HepG2 (cell line): ENCODE results near the gene GGNBP2. TPM values are rescaled to one million over a fixed set of nuclear protein-coding genes. Genes with fewer than 3 reads are reported as not detected.
A peak's percentile ranks its signal among the peaks of the same experiment; 100 is the strongest.

Experiments used
- ATAC-seq: fragments of 200-7000 bp; cut with Tn5 transposase; 3 replicates; pipeline ENCODE4 v1.9.1; 2020; ENCODE audit warnings: mild to moderate bottlenecking, moderate library complexity
- BruUV-seq: library from RNA; stranded (reverse); fragments of 400-500 nt; replicated peaks from 2 replicates; lab custom pipeline; 2021; lab: Mats Ljungman, UMichigan
- CTCF ChIA-PET: fragments of 300-600 bp; formaldehyde crosslinking; extraction: SDS; loops from one replicate; lab custom pipeline; 2021; ENCODE audit warnings: low total read pairs, inconsistent platforms, low intra/inter-chr PET ratio; lab: Yijun Ruan, JAX
- POLR2A ChIA-PET: fragments of 350-600 bp; sonication (Branson Sonifier 250); formaldehyde crosslinking; loops from one replicate; lab custom pipeline; 2020; ENCODE audit warnings: antibody characterized with exemption, inconsistent platforms; lab: Yijun Ruan, JAX
- DNase-seq: peaks from one replicate; pipeline ENCODE4 v3.0.0-alpha.2; 2015; ENCODE audit warnings: low spot score
- FAIRE-seq: peaks from 3 replicates; lab custom pipeline; 2011; peaks lifted over from hg19 to GRCh38; lab: Jason Lieb, UNC
- H2AFZ ChIP-seq: one replicate; pipeline ENCODE4 v1.6.1; 2011; ENCODE audit warnings: low read length, inconsistent platforms
- H3K27ac ChIP-seq: fragments of 300-600 bp; 3 replicates; pipeline ENCODE4 v1.8.0; 2011; ENCODE audit warnings: mixed run types, mild to moderate bottlenecking, mixed read lengths, low read length, inconsistent platforms; ENCODE audit not compliant: insufficient read depth; ENCODE audit errors: extremely low read length
- H3K27me3 ChIP-seq, 2 experiments: fragments of 200-600 bp in 1 of 2; 2 replicates in 1 of 2; 3 replicates in 1 of 2; pipeline versions ENCODE4 v1.6.0 to v1.8.0; 2011; ENCODE audit warnings: low read length in 2 of 2, mild to moderate bottlenecking in 2 of 2, moderate library complexity in 2 of 2, inconsistent platforms in 1 of 2; ENCODE audit not compliant: insufficient read depth in 2 of 2, control insufficient read depth in 1 of 2
- H3K36me3 ChIP-seq, 2 experiments: fragments of 200-600 bp in 1 of 2; replicated peaks in 1 of 2; 2 replicates in 1 of 2; 3 replicates in 1 of 2; pipeline versions ENCODE4 v1.5.1 to v1.8.0; 2011; ENCODE audit warnings: low read length in 2 of 2, inconsistent platforms in 1 of 2; ENCODE audit not compliant: insufficient read depth in 2 of 2, control insufficient read depth in 1 of 2
- H3K4me1 ChIP-seq: 2 replicates; pipeline ENCODE4 v1.5.1; 2012; ENCODE audit warnings: low read length, inconsistent platforms; ENCODE audit not compliant: insufficient read depth
- H3K4me2 ChIP-seq: 2 replicates; pipeline ENCODE4 v1.6.0; 2011; ENCODE audit warnings: low read depth, low read length, inconsistent platforms
- H3K4me3 ChIP-seq, 3 experiments: fragments of 200-600 bp in 1 of 3; sonication (generic), shearing (Covaris generic) in 1 of 3; replicated peaks in 1 of 3; 2 replicates each; pipeline ENCODE4 v1.5.1; 2011 to 2016; ENCODE audit warnings: low read length in 3 of 3, inconsistent platforms in 2 of 3, low read depth in 2 of 3, mild to moderate bottlenecking in 2 of 3, control low read depth in 1 of 3, mixed read lengths in 1 of 3; ENCODE audit not compliant: insufficient read depth in 1 of 3
- H3K79me2 ChIP-seq: one replicate; pipeline ENCODE4 v1.6.1; 2011; ENCODE audit warnings: low read length, inconsistent platforms; ENCODE audit not compliant: insufficient read depth
- H3K9ac ChIP-seq: 2 replicates; pipeline ENCODE4 v1.6.0; 2011; ENCODE audit warnings: mild to moderate bottlenecking, low read depth, low read length, inconsistent platforms; ENCODE audit not compliant: insufficient read depth
- H3K9me3 ChIP-seq: 2 replicates; pipeline ENCODE4 v1.5.1; 2012; ENCODE audit warnings: mild to moderate bottlenecking, low read length
- H4K20me1 ChIP-seq: 2 replicates; pipeline ENCODE4 v1.6.0; 2011; ENCODE audit warnings: inconsistent platforms, mild to moderate bottlenecking, low read length, moderate library complexity; ENCODE audit not compliant: insufficient read depth
- NCOA1 ChIP-seq: sonication (generic); formaldehyde crosslinking; IDR thresholded peaks from 2 replicates; pipeline ENCODE4 v1.9.0; 2021; ENCODE audit warnings: missing genetic modification reagents
- ZFP82 ChIP-seq: sonication (generic); formaldehyde crosslinking; IDR thresholded peaks from 2 replicates; pipeline ENCODE4 v1.5.1; 2020; ENCODE audit warnings: mild to moderate bottlenecking, missing genetic modification reagents, borderline replicate concordance
- ZNF652 ChIP-seq: IDR thresholded peaks from 2 replicates; pipeline ENCODE4 v1.6.1; 2016; ENCODE audit warnings: low read depth, borderline replicate concordance
- WGBS: methylation state at CpG from one replicate; pipeline ENCODE4 v1.1.6; 2017; ENCODE audit warnings: low lambda C conversion rate; 5-methylcytosine and 5-hydroxymethylcytosine counted together
- in situ Hi-C: cut with HindIII; loops from 2 replicates; pipeline ENCODE4 v1.10.0; 2017; ENCODE audit warnings: low pct_unique_long_range_greater_than_20kb; ENCODE audit not compliant: extremely low pct_ligation_motif_present
- intact Hi-C: fragments of 100-400 bp; cut with micrococcal nuclease; formaldehyde crosslinking; loops from one replicate; pipeline ENCODE4 v1.10.0; 2022; ENCODE audit not compliant: unreplicated experiment
- polyA plus RNA-seq, 8 experiments: library from polyadenylated mRNA; depleted of rRNA in 3 of 8; stranded (reverse) in 7 of 8; unstranded in 1 of 8; fragments of >200 nt; fragmentation: Illumina TruSeq in 4 of 8; extraction: Trizol in 4 of 8; gene quantifications; 2 replicates each; pipeline versions ENCODE4 v1.2.1 to v1.2.3, GENCODE V29; 2011 to 2016; ENCODE audit warnings: low read depth in 4 of 8, missing spikeins in 1 of 8, mixed read lengths in 1 of 8; ENCODE audit not compliant: insufficient read depth in 1 of 8
- total RNA-seq, 5 experiments: library from RNA; depleted of rRNA; stranded (reverse); fragments of >200 nt; fragmentation: Illumina TruSeq; extraction: Trizol; gene quantifications; 2 replicates each; pipeline ENCODE4 v1.2.3, GENCODE V29; 2016; ENCODE audit warnings: low read depth in 1 of 5
- TF ChIP-seq, protein P1 (sequence below): sonication (generic); formaldehyde crosslinking; IDR thresholded peaks from 2 replicates; pipeline ENCODE4 v1.4.0; 2020; ENCODE audit warnings: missing genetic modification reagents, mild to moderate bottlenecking, borderline replicate concordance
- TF ChIP-seq, protein P2 (sequence below): sonication (generic); formaldehyde crosslinking; IDR thresholded peaks from 2 replicates; pipeline ENCODE4 v1.5.0; 2020; ENCODE audit warnings: mild to moderate bottlenecking, missing genetic modification reagents
- TF ChIP-seq, protein P3 (sequence below): sonication (generic); formaldehyde crosslinking; IDR thresholded peaks from 2 replicates; pipeline ENCODE4 v1.8.1; 2022; ENCODE audit warnings: mild to moderate bottlenecking, missing genetic modification reagents
- TF ChIP-seq, protein P4 (sequence below): sonication (generic); formaldehyde crosslinking; IDR thresholded peaks from 2 replicates; pipeline ENCODE4 v1.8.1; 2023; ENCODE audit warnings: mild to moderate bottlenecking, moderate library complexity, missing genetic modification reagents
- TF ChIP-seq, protein P5 (sequence below): sonication (generic); formaldehyde crosslinking; IDR thresholded peaks from 2 replicates; pipeline ENCODE4 v1.5.1; 2020; ENCODE audit warnings: missing genetic modification reagents, mild to moderate bottlenecking, borderline replicate concordance

Gene GGNBP2
- total and polyA plus RNA-seq, 2 of the 13 experiments (the other 11 are each of a cell fraction or from before 2014, with no cell fraction given): 53.3 to 84.2 TPM

DNA sequence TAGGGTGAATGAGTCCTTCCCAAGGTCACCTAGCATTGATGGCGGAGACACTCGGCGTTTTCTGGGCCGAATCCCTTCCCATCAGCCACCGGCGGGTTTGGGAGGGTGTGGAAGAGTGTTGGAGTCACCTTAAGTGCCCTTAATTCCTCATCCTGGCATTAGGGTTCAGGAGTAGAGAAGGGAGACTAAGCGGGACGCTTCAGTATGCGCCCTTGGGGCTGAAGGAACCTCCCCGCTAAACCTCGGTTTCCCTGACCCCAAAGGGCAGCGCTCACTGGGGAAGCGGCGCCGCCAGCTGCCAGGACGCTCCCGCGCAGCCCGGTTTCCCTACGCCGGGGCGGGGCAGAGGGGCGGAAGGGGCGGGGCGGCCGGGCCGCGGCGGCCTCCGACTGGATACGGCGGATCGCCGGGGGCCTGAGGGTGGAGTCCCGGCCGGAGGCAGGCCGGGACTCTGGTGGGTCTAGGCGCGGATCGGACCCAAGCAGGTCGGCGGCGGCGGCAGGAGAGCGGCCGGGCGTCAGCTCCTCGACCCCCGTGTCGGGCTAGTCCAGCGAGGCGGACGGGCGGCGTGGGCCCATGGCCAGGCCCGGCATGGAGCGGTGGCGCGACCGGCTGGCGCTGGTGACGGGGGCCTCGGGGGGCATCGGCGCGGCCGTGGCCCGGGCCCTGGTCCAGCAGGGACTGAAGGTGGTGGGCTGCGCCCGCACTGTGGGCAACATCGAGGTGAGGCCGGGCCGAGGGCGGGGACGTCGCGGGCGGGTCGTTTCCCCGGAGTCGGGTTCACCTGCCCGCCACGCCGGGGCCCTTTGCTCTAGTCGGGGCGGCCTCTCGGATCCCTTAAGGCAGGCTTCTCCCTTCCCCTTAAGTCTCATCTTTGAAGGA, 47.0 kb downstream of the GGNBP2 start, which contains the start of gene DHRS11 (continued):
- TF ChIP-seq, protein P1, sequence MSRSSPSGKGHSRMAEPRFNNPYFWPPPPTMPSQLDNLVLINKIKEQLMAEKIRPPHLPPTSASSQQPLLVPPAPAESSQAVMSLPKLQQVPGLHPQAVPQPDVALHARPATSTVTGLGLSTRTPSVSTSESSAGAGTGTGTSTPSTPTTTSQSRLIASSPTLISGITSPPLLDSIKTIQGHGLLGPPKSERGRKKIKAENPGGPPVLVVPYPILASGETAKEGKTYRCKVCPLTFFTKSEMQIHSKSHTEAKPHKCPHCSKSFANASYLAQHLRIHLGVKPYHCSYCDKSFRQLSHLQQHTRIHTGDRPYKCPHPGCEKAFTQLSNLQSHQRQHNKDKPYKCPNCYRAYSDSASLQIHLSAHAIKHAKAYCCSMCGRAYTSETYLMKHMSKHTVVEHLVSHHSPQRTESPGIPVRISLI: no peak
- no peak for TF ChIP-seq NCOA1 (CRISPR knock-in tag)

DNA sequence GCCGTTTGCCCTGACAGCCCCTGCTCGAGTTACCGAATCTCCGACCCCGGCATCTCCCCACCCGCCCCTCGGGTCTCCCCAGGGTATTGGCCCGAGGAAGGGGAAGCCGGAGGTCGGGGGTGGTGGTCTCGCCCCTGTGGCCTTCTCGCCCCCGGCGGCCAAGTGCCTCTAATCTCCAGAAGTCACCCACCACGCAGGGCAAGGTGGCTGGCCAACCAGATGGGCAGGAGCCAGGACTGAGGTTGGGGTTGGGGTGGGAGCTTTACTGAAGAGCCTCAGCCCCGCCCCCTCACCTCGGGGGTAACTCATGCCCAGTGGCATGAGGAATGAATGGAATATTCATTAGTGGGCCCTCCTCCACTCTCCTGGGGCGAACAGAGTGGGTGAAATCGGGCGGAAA, 47.6 kb downstream of the GGNBP2 start:
- intact Hi-C loops: loop anchor here (5.0 kb wide), 1 partner anchor 45 kb away; no protein-coding TSS in a partner anchor
- peaks cover 9 to 23% of the 10 kb centered on the region in 2 experiments for H3K36me3 ChIP-seq
- CTCF ChIA-PET: no interaction called here
- peaks cover 25% of the 10 kb centered on the region for H3K4me1 ChIP-seq
- BruUV-seq: TSS peak; percentile 53
- peak overlapping the region; percentile 95 for H3K4me2 ChIP-seq
- in situ Hi-C loops: no loop called here
- no peaks in the 10 kb centered on the region for H3K9me3 ChIP-seq
- ATAC-seq (peak; percentile 57), DNase-seq (no peak), FAIRE-seq (no peak)
- H3K27ac ChIP-seq: peak overlapping the region; percentile 84
- H3K4me3 ChIP-seq: peak overlapping the region; percentile 80 to 96 (median 84)
- H3K27me3 ChIP-seq: no peaks in the 10 kb centered on the region; a peak in 1 of 5 replicates
- H2AFZ ChIP-seq: no peak overlapping the region
- peak overlapping the region; percentile 91 for H3K9ac ChIP-seq
- POLR2A ChIA-PET: interaction anchor here (2.7 to 3.0 kb wide), 3 partner anchors 10 to 58 kb away, joined by 11 to 71 read pairs (median 32); partner anchors contain the start of genes GGNBP2, MRM1, MYO19 and PIGW
- WGBS: 2% methylated on average over 11 of the region's 20 CpGs
- H4K20me1 ChIP-seq: no peaks in the 10 kb centered on the region
- peaks cover 15% of the 10 kb centered on the region for H3K79me2 ChIP-seq
- TF ChIP-seq, protein P2, sequence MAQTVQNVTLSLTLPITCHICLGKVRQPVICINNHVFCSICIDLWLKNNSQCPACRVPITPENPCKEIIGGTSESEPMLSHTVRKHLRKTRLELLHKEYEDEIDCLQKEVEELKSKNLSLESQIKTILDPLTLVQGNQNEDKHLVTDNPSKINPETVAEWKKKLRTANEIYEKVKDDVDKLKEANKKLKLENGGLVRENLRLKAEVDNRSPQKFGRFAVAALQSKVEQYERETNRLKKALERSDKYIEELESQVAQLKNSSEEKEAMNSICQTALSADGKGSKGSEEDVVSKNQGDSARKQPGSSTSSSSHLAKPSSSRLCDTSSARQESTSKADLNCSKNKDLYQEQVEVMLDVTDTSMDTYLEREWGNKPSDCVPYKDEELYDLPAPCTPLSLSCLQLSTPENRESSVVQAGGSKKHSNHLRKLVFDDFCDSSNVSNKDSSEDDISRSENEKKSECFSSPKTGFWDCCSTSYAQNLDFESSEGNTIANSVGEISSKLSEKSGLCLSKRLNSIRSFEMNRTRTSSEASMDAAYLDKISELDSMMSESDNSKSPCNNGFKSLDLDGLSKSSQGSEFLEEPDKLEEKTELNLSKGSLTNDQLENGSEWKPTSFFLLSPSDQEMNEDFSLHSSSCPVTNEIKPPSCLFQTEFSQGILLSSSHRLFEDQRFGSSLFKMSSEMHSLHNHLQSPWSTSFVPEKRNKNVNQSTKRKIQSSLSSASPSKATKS: no peak
- TF ChIP-seq ZFP82 (CRISPR knock-in tag): peak; percentile 76; the same call in 1 of the 2 replicates
- TF ChIP-seq ZNF652 (CRISPR knock-in tag): no peak
- TF ChIP-seq, protein P3, sequence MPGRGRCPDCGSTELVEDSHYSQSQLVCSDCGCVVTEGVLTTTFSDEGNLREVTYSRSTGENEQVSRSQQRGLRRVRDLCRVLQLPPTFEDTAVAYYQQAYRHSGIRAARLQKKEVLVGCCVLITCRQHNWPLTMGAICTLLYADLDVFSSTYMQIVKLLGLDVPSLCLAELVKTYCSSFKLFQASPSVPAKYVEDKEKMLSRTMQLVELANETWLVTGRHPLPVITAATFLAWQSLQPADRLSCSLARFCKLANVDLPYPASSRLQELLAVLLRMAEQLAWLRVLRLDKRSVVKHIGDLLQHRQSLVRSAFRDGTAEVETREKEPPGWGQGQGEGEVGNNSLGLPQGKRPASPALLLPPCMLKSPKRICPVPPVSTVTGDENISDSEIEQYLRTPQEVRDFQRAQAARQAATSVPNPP (CRISPR knock-in tag): no peak
- TF ChIP-seq, protein P4, sequence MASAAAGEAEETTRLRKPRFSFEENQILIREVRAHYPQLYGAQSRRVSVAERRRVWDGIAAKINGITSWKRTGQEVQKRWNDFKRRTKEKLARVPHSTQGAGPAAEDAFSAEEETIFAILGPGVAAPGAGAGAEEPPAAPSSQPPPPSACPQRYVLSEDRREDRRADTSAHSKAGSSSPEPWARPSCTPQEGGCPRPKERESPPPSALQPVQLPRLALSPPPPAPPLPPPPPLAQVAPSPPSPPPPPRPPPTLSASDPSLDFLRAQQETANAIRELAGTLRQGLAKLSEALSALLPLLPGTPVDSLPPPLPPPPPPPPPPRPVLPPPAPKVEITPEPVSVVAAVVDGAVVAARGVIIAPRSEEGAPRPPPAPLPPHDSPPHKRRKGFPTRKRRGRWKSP (CRISPR knock-in tag): 0 out of 2 replicates have a peak, but pooled peaks have one; percentile 32
- TF ChIP-seq, protein P5, sequence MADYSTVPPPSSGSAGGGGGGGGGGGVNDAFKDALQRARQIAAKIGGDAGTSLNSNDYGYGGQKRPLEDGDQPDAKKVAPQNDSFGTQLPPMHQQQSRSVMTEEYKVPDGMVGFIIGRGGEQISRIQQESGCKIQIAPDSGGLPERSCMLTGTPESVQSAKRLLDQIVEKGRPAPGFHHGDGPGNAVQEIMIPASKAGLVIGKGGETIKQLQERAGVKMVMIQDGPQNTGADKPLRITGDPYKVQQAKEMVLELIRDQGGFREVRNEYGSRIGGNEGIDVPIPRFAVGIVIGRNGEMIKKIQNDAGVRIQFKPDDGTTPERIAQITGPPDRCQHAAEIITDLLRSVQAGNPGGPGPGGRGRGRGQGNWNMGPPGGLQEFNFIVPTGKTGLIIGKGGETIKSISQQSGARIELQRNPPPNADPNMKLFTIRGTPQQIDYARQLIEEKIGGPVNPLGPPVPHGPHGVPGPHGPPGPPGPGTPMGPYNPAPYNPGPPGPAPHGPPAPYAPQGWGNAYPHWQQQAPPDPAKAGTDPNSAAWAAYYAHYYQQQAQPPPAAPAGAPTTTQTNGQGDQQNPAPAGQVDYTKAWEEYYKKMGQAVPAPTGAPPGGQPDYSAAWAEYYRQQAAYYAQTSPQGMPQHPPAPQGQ (CRISPR knock-in tag): no peak
